Tongue (tissue), 2 donors: Measurements from ENCODE around the gene MT1E. TPM values are rescaled to one million over a fixed set of nuclear protein-coding genes. Genes with fewer than 3 reads are reported as not detected.

ENCODE experiments used
- DNase-seq: peaks from one replicate; pipeline ENCODE4 v3.0.0-alpha.2; 2015
- total RNA-seq: library from RNA; depleted of rRNA; stranded (reverse); fragments of >200 nt; gene quantifications from one replicate; pipeline ENCODE4 v1.2.3, GENCODE V29; 2014

The MT1E gene
- total RNA-seq, 1 donor from 2014 or later = 16.3 TPM

- DNase-seq = no peak
Measured at GRCh38 chr16:56626685-56627084, 1.1 kb downstream of the MT1E start.

DNA sequence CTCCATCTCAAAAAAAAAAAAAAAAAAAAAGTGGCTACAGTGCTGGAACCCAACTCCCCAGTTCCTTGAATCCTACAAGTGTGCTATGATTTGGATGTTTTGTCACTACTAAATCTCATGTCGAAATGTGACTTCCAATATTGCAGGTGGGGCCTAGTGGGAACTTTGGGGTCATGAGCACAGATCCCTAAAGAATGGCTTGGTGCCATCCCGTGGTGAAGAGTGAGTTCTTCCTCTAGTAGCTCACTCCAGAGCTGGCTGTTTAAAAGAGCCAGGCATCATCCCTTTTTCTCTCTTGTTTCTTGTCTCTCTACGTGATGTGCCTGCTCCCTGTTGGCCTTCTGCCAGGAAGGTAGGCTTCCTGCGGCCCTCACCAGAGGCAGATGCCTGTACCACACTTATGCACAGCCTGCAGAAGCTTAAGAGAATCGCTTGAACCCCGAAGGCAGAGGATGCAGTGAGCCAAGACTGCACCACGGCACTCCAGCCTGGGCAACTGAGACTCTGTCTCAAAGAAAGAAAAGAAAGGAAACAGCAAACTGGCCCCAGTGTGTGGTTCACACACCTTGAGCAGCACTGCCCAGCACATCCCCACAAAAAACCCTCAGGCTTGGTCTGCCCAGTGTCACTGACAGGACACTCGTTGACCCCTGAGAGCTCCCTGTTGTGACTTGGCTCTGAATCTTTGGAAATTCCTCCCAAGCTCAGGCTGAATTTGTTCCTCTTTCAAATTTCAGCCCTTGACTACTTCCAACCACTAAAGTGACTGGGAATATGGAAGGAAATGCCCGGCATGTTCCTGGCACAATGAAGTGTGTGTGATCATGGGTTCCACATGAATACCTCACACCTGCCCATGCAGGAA lies 3.1 kb downstream of the MT1E start:
- no peak for DNase-seq

GRCh38 chr16:56629531-56629930 lies 4.0 kb downstream of the MT1E start:
- no peak for DNase-seq

- no peak for DNase-seq
Measured at GRCh38 chr16:56630134-56630533, 4.6 kb downstream of the MT1E start.

GRCh38 chr16:56631197-56631596 lies 5.6 kb downstream of the MT1E start:
- no peak for DNase-seq

DNA sequence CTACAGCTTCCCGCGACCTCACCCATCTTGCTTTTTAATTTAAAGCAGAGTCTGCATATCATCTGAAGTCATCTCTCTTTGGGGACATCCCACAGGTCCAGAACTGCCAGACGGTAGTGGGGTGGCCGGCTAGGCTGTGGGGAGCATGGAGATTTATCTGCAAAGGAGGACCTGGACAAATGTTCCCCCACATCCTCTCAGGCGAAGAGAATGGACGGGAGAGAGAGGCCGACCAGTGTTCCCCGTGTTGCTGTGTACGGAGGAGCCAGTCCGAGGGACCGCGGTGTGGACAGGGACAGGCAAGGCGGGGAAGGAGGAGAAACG lies 6.2 kb downstream of the MT1E start:
- DNase-seq = no peak

DNA sequence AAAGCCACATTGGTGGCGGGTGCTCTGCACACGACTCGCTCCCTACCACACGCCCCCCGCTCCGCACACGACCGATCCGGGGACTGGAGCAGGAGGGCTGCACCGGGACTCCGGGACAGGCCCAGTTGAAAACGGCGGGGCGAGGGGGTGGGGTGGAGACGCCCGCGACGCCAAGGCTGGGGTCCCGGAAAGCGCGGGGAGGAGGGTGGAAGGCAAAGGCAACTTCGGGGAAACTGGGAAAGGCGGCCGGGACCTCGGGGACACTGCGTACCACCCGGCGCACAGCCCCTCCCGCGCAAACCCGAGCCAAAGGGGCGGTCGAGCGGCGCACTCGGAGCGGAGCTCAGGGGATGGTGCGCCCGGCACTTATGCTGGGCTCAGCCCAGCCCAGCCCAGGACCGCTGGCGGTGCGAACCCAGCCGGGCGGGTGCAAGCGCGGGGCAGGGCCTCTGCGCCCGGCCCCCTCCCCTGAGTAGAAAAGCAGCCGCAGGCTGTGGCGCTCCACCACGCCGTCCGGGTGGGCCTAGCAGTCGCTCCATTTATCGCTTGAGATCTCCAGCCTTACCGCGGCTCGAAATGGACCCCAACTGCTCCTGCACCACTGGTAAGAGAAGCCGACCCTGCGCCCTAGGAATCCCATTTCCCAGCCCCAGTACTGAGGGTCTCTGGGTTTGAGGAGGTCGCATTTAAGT lies 6.7 kb downstream of the MT1E start, which contains the start of gene MT1M:
MT1M (plus strand) TSS at position 504 of the 692 bp plus-strand sequence; CDS start at position 577, 73 bp downstream.
- peak; percentile 36 for DNase-seq

DNA sequence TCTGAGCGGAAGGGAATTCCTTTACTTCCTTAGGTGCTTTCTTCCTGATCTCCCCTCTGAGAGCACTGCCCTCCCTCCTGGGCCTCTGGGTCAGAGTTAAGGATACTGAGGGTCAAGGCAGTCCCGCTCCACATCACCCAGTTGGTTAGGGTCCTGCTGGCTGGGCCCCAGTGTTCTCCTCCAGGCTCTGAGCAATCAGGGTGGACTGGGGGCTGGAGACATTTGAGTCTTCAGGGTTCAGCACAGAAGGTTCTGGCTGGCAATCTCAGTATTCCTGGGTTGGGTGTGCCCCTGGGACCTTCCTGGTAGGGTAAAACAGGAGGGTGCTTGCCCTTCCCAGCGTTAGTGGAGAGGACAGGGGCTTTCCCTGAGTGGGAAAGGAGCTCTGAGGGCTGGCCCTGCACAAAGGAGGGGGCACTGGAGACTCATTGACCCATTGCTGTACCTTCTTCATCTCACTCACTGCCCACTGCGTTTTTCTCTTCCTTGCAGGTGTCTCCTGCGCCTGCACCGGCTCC lies 7.3 kb downstream of the MT1E start:
- no peak for DNase-seq

GRCh38 chr16:56633535-56633934 lies 8.0 kb downstream of the MT1E start:
- no peak for DNase-seq

DNA sequence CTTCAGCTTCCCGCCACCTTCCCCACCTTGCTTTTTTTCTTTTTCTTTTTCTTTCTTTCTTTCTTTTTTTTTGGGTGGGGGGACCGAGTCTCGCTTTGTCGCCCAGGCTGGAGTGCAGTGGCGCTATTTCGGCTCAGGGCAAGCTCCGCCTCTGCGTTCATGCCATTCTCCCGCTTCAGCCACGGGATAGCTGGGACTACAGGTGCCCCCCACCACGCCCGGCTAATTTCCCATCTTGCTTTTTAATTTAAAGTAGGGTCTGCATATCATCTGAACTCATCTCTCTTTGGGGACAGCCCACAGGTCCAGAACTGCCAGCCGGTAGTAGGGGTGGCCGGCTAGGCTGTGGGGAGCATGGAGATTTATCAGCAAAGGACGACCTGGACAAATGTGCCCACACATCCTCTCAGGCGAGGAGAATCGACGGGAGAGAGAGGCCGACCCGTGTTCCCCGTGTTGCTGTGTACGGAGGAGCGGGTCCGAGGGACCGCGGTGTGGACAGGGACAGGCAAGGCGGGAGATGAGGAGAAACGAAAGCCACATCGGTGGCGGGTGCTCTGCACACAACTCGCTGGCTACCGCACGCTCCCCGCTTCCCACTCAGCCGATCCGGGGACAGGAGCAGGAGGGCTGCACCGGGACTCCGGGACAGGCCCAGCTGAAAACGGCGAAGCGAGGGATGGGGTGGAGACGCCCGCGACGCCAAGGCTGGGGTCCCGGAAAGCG lies 9.3 kb downstream of the MT1E start:
- DNase-seq = no peak

DNA sequence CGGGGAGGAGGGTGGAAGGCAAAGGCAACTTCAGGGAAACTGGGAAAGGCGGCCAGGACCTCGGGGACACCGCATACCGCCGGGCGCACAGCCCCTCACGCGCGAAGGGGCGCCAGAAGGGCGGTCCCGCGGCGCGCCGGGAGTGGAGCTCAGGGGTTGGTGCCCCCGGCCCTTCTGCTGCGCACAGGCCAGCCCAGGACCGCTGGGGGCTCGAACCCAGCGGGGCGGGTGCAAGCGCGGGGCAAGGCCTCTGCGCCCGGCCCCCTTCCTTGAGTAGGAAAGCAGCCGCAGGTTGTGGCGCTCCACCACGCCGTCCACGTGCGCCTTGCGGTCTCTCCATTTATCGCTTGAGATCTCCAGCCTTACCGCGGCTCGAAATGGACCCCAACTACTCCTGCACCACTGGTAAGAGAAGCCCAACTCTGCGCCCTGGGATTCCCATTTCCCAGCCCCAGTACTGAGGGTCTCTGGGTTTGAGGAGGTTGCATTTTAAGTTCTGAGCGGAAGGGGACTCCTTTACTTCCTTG lies 9.9 kb downstream of the MT1E start:
- no peak for DNase-seq

GRCh38 chr16:56636616-56637413 lies 11.2 kb downstream of the MT1E start:
- no peak for DNase-seq

- DNase-seq = peak; percentile 32
Measured at GRCh38 chr16:56637814-56638750, 12.5 kb downstream of the MT1E start, which contains the start of gene MT1A. Gene MT1A, plus strand, starts transcription at chr16:56638666. Its CDS starts 73 bp downstream, at chr16:56638739.

- DNase-seq = no peak
Measured at GRCh38 chr16:56639045-56639444, 13.5 kb downstream of the MT1E start.

GRCh38 chr16:56640076-56640475 lies 14.5 kb downstream of the MT1E start:
- no peak for DNase-seq

DNA sequence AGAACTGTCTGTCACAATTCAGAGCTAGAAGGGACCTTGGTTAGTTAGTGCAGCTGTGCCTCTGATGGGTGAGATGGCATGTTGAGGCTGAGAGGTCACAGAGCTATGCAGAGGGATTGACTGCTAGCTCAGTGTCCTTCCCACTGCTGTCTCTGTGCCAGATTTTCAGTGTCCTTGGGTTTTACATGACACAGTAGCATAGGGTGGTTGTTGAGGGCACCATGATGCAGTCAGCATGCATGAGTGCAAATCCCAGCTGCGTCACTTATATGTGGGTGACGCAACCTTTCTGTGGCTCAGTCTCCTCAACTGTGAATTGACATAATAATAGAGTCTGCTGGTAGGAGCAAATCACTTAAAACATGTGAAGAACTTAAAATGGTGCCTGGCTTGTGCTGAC lies 15.6 kb downstream of the MT1E start:
- no peak for DNase-seq

DNA sequence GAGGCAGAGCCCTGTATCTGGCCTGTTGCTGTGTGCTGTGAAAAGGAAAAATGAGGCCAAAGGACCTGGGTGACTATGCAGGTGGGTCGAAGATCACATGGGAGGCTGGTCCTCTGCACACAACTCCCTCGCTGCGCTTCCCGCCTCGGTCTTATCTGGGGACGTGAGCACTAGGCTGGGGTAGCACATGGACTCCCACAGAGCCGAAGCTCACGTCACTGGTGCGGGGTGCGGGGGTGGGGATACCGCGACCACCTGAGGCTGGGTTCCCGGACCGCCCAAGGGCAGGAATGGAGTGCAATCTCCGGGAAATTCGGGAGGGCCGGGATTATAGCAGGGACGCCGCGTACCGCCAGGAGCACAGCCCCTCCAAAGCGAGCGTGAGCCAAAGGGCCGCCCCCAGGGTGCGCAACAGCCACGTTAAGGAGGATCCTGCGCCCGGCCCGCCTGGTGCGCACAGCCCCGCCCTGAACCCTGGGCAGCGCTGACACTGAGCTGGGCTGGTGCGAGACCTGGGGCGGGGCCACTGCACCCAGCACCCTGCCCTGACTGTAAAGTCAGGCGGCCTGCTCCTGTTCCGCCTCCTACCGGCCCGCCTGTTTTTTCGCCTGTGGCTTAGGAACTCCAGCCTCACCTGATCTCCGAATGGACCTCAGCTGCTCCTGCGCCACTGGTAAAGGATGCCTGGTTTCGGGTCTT lies 17.6 kb downstream of the MT1E start:
- DNase-seq = peak; percentile 24

DNA sequence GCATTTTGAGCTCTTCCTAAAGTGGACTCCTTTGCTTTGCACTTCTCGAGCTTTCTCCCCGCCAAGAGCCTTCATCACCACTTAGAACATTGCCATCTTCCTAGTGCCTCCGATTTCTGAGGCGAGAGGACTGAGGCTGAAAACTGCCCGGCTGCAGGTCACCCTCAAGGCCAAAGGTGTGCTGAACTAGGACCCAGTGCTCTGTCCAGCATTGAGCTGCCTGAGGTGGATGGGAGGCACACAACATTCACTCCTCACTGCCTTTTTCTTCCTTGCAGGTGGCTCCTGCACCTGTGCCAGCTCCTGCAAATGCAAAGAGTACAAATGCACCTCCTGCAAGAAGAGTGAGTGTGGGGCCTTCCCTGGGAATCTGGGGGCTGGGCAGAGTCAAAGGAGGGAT lies 18.3 kb downstream of the MT1E start:
- DNase-seq = no peak

DNA sequence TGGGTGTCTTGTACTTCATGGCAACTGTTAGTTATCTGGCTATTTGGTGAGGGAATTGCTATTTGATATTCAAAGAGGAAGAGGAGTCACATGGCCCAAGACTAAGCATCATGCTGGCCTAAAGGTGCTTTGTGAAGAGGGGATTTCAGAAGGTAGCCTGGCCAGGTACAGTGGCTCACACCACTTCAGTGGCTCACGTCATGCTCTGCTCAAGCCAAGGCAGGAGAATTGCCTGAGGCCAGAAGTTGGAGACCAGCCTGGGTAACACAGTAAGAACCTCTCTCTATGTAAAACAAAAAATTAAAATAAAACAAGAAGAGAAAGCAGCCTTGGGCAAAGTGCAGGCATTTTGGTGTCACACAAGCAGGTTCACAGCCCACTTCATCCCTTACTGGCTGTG lies 19.7 kb downstream of the MT1E start:
- no peak for DNase-seq

DNA sequence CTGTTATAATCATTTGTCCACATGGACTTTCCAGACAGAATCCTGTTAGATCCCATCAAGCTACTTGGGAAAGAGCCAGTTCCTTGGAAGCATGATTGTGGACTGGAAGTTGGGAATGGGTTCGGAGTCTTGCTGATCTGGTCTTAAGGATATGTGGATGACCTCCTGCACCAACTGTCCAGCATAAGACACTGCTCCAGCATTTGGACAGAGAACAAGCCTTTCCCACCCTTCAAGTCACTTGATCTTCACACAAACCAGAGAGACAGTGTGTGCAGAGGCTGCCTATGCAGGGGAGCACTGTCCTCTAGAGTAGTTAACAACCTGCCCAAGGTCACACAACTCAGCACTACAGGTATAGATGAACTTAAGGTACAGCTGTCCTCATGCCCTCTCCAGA lies 20.3 kb downstream of the MT1E start:
- no peak for DNase-seq
